ENCODE measurements around the gene PMF1.
A peak's percentile ranks its signal among the peaks of the same experiment; 100 is the strongest.
"Not testable (repeated sequence)": the region's sequence is repeated elsewhere in the genome, so short reads cannot be mapped to it uniquely, and the experiment has no call there.

GRCh38 chr1:156181391-156181924, 31.3 kb upstream of the PMF1 start:
- not testable (repeated sequence) for TF ChIP-seq EP300 (IDR thresholded peaks at IDR 0.05; ENCODE audit: low read depth in 2 of 2, low read length in 2 of 2); EP300 (CRISPR knock-in tag; IDR thresholded peaks at IDR 0.05; ENCODE audit: borderline replicate concordance); EZH2 (conservative IDR thresholded peaks at IDR 0.05; ENCODE audit: low read depth, low read length); ELF1 (CRISPR knock-in tag; IDR thresholded peaks at IDR 0.05); SP1 (IDR thresholded peaks at IDR 0.05); SP1 (CRISPR knock-in tag; IDR thresholded peaks at IDR 0.05); FOXK1 (CRISPR knock-in tag; IDR thresholded peaks at IDR 0.05; ENCODE audit: borderline replicate concordance, low read depth); BCL6 (CRISPR knock-in tag; IDR thresholded peaks at IDR 0.05); JUND (CRISPR knock-in tag; IDR thresholded peaks at IDR 0.05)
- TF ChIP-seq HDAC2 (CRISPR knock-in tag; IDR thresholded peaks at IDR 0.05): 0 out of 2 replicates have a peak, but pooled peaks have one; percentile 31

Data from HepG2 (cell line).